Spleen (tissue), 11 donors: ENCODE data around the gene FAM83E. TPM values are rescaled to one million over a fixed set of nuclear protein-coding genes. Genes with fewer than 3 reads are reported as not detected.
A peak's percentile ranks its signal among the peaks of the same experiment; 100 is the strongest.

Source experiments
- DNase-seq: peaks from one replicate; pipeline ENCODE4 v3.0.0-alpha.2; 2020
- H3K27ac ChIP-seq, 8 donors: fragments of 200-600 bp; sonication (generic) in 7 of 8; 1 replicate in 4 of 8; 2 replicates in 4 of 8; pipeline versions ENCODE4 v1.5.0 to v1.8.0; 2016 to 2021; ENCODE audit warnings: inconsistent platforms in 4 of 8, mild to moderate bottlenecking in 4 of 8, moderate library complexity in 1 of 8
- H3K27me3 ChIP-seq, 7 donors: fragments of 200-600 bp; sonication (generic) in 6 of 7; replicated peaks in 1 of 7; 1 replicate in 4 of 7; 2 replicates in 3 of 7; pipeline versions ENCODE4 v1.5.0 to v1.8.0; 2016 to 2021; ENCODE audit warnings: inconsistent platforms in 3 of 7, mild to moderate bottlenecking in 1 of 7
- H3K36me3 ChIP-seq, 6 donors: fragments of 200-600 bp; sonication (generic) in 5 of 6; 1 replicate in 4 of 6; 2 replicates in 2 of 6; pipeline versions ENCODE4 v1.5.0 to v1.8.0; 2016 to 2021; ENCODE audit warnings: inconsistent platforms in 2 of 6
- H3K4me1 ChIP-seq, 6 donors: fragments of 200-600 bp; sonication (generic) in 5 of 6; 1 replicate in 3 of 6; 2 replicates in 3 of 6; pipeline versions ENCODE4 v1.5.0 to v1.8.0; 2016 to 2021; ENCODE audit warnings: inconsistent platforms in 3 of 6
- H3K4me3 ChIP-seq, 8 donors: fragments of 200-600 bp; sonication (generic) in 7 of 8; 1 replicate in 4 of 8; 2 replicates in 4 of 8; pipeline versions ENCODE4 v1.5.0 to v1.8.0; 2016 to 2021; ENCODE audit warnings: inconsistent platforms in 4 of 8, mild to moderate bottlenecking in 4 of 8, moderate library complexity in 2 of 8
- H3K9me3 ChIP-seq, 8 donors: fragments of 200-600 bp; sonication (generic) in 7 of 8; 1 replicate in 4 of 8; 2 replicates in 4 of 8; pipeline versions ENCODE4 v1.5.0 to v1.8.0; 2016 to 2021; ENCODE audit warnings: inconsistent platforms in 4 of 8
- POLR2A ChIP-seq, 3 donors: fragments of 450-650 bp; IDR thresholded peaks; one replicate each; pipeline ENCODE4 v1.5.1; 2017; ENCODE audit warnings: antibody characterized with exemption in 3 of 3, mild to moderate bottlenecking in 1 of 3
- POLR2AphosphoS5 ChIP-seq, 3 donors: sonication (generic); formaldehyde crosslinking; IDR thresholded peaks; one replicate each; pipeline ENCODE4 v1.5.1; 2017; ENCODE audit warnings: antibody characterized with exemption in 3 of 3
- WGBS, 5 donors: extraction: QIAGEN DNeasy Blood & Tissue Kit in 3 of 5; methylation state at CpG; one replicate each; pipeline versions ENCODE4 v1.1.5 to v1.1.7; 2013 to 2018; 5-methylcytosine and 5-hydroxymethylcytosine counted together
- intact Hi-C: fragments of 100-400 bp; cut with DNase I; formaldehyde crosslinking; loops from one replicate; pipeline ENCODE4 v1.15.0; 2023; ENCODE audit warnings: low total_unique reads
- polyA plus RNA-seq, 3 donors: library from polyadenylated mRNA; stranded (reverse); fragments of 200-250 nt; gene quantifications; one replicate each; pipeline ENCODE4 v1.2.1, GENCODE V29; 2013
- total RNA-seq, 7 donors: library from RNA; depleted of rRNA in 3 of 7; stranded (reverse); fragments of >200 nt in 3 of 7; fragmentation: NEBNext Ultra II Directional in 4 of 7; extraction: Animal tissue kit (Norgen Biotek cat#: 25700) in 4 of 7; gene quantifications; one replicate each; pipeline versions ENCODE4 v1.1.0 to v1.2.1, GENCODE V29; 2016 to 2021
- TF ChIP-seq, protein P1 (sequence below), 11 experiments: fragments of 200-600 bp in 7 of 11; fragments of 450-650 bp in 4 of 11; sonication (generic) in 4 of 11; IDR thresholded peaks in 8 of 11; conservative IDR thresholded peaks in 3 of 11; 1 replicate in 7 of 11; 2 replicates in 4 of 11; pipeline versions ENCODE4 v1.4.0 to v1.8.0; 2016 to 2021; ENCODE audit warnings: antibody characterized with exemption in 11 of 11, inconsistent platforms in 4 of 11, mild to moderate bottlenecking in 1 of 11
- donor health status: healthy with polysubstance abuse.
- donor health status: DM: no; HTN: no; CAD: no; lungs with moderate emphysema.
- donor health status: DM: no; HTN: no; CAD: no.
- donor health status: Bipolar disorder and iron deficiency.
- donor health status: healthy.
- donor health status: DM: no; HTN: no; CAD: no.
- donor health status: DM: yes; HTN: yes; CAD: no.

FAM83E gene
- total and polyA plus RNA-seq, 10 donors = 0.04 to 2.0 (median 0.46) TPM; not detected in 5

DNA sequence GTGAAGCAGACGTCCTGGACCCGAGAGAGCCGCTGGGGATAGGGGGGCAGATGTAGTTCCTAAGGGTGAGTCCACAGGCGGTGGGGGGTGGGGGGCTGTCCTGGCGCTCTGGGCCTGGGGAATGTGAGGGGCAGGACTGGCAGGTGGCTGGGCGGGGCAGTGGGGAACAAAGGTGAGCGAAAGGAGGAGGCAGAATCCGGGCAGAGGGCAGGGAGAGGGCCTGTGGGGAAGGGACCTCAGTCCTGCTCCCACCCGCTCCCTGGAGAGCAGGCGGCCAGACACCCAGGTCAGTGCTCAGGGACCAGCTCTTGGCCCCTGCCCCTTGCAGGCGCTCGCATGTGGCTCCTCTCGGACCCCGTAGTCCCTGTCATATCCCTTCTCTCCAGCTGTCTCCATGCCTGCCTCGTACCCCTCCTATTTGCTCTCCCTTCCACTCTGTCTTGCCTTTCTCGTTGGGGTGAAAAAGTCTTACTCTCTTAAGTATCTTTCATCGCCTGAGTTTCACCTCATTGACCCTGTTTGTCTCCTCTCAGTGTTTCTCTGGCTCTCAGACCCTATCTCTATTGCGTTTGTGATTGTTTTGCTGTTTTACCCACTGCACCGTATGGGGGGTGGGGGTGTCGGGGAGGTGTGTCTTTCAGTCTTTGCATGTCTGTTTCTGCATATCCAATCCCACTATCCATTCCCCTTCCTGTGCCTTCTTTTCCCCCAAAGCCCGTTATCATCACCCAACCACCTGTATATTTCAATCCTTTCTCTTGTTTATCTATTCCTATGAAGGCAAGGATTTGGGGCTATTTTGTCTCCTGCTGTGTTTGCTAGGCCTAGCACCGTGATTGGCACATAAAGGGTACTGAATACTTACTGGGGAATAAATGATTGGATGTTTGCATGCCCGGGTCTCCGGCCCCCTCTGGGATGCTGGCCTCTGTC, 10.2 kb upstream of the FAM83E start:
- peak overlapping the region in 3 of 8 donors; percentile 29 to 67 (median 39) for H3K4me3 ChIP-seq
- peak; percentile 84 for DNase-seq
- WGBS, 5 donors = 73 to 82% (median 78%) methylated on average over 23 to 24 of the region's 24 CpGs
- H3K36me3 ChIP-seq = peaks cover 0 to 72% (median 20%) of the 10 kb centered on the region in 6 donors
- intact Hi-C loops = no loop called here
- TF ChIP-seq, protein P1, sequence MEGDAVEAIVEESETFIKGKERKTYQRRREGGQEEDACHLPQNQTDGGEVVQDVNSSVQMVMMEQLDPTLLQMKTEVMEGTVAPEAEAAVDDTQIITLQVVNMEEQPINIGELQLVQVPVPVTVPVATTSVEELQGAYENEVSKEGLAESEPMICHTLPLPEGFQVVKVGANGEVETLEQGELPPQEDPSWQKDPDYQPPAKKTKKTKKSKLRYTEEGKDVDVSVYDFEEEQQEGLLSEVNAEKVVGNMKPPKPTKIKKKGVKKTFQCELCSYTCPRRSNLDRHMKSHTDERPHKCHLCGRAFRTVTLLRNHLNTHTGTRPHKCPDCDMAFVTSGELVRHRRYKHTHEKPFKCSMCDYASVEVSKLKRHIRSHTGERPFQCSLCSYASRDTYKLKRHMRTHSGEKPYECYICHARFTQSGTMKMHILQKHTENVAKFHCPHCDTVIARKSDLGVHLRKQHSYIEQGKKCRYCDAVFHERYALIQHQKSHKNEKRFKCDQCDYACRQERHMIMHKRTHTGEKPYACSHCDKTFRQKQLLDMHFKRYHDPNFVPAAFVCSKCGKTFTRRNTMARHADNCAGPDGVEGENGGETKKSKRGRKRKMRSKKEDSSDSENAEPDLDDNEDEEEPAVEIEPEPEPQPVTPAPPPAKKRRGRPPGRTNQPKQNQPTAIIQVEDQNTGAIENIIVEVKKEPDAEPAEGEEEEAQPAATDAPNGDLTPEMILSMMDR (IDR thresholded peaks at IDR 0.05 in 8 of 11, conservative IDR thresholded peaks at IDR 0.05 in 3 of 11) = no peak
- TF ChIP-seq POLR2A (IDR thresholded peaks at IDR 0.05) (no peak), POLR2AphosphoS5 (IDR thresholded peaks at IDR 0.05) (no peak)
- H3K27me3 ChIP-seq = no peaks in the 10 kb centered on the region
- H3K27ac ChIP-seq = peak overlapping the region in 6 of 8 donors; percentile 64 to 96 (median 85)
- H3K9me3 ChIP-seq = no peaks in the 10 kb centered on the region
- peaks cover 18 to 96% (median 43%) of the 10 kb centered on the region in 6 donors for H3K4me1 ChIP-seq

DNA sequence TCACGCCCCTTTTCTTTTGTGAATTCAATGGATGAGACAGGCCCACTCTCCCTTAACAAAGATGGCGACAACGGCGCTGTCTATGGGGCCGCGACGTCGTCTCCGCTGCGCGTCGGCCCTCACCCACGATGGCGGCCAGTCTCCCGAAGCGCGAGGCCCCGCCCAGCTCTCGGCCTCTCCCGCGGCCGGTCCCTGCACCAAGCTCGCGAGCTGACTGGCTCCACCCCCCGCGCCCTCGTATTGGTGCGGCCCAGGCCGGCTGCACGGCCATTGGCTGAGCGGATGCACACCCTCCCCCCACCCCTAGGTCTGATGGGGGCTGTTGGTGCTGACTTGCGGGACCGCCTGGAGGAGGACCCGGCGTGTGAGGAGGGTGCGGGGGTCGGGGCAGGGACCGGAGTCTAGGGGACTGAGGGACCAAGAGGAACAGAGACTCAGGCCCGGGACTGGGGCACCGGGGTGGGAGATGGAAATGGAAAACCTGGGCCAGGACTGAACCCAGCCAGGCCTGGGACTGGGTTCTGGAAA, 9.3 kb upstream of the FAM83E start:
- peaks cover 0 to 63% (median 11%) of the 10 kb centered on the region in 6 donors for H3K36me3 ChIP-seq
- H3K27ac ChIP-seq = peak overlapping the region; percentile 32 to 96 (median 76)
- intact Hi-C loops = no loop called here
- WGBS, 5 donors = 0 to 2% (median 1%) methylated on average over 14 to 40 of the region's 40 CpGs
- H3K4me1 ChIP-seq = peaks cover 18 to 93% (median 45%) of the 10 kb centered on the region in 6 donors
- peak; percentile 100 for DNase-seq
- peak; percentile 63 to 89 (median 79) for TF ChIP-seq POLR2AphosphoS5 (IDR thresholded peaks at IDR 0.05)
- TF ChIP-seq, protein P1 (IDR thresholded peaks at IDR 0.05 in 8 of 11, conservative IDR thresholded peaks at IDR 0.05 in 3 of 11) = peak in 1 of 11 experiments; percentile 10
- no peak for TF ChIP-seq POLR2A (IDR thresholded peaks at IDR 0.05)
- no peaks in the 10 kb centered on the region for H3K9me3 ChIP-seq
- no peaks in the 10 kb centered on the region for H3K27me3 ChIP-seq
- peak overlapping the region in 7 of 8 donors; percentile 15 to 67 (median 36) for H3K4me3 ChIP-seq

DNA sequence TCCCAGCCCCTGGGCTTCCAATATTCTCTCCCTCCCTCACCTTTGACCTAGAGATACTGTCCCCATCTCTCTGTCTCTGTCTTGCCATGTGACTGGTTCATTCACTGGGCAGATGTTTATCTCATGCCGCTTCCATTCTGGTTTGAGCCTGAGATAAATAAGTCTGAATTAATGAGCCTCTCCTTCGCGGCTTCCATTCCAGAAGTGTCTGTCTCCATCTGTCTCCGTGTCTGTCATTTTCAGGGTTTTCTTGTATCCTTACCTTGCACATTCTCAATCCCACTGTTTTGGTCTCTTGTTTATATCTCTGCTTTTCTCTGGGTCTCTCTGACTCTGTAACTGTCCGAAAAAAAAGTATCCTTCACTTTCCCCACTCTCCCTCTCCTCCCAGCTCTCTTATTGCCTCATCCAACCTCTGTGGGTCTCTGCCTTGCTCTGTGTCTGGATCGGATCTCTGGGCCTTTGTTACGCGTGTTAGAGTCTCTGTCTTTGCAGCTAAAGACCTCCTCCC, 8.7 kb upstream of the FAM83E start:
- 42 to 47% (median 43%) methylated on average over 8 of the region's 8 CpGs for WGBS, 5 donors
- TF ChIP-seq POLR2AphosphoS5 (IDR thresholded peaks at IDR 0.05) (no peak), POLR2A (IDR thresholded peaks at IDR 0.05) (no peak)
- TF ChIP-seq, protein P1 (IDR thresholded peaks at IDR 0.05 in 8 of 11, conservative IDR thresholded peaks at IDR 0.05 in 3 of 11) = no peak
- intact Hi-C loops = no loop called here
- peaks cover 0 to 58% (median 9%) of the 10 kb centered on the region in 6 donors for H3K36me3 ChIP-seq
- DNase-seq = no peak
- H3K4me3 ChIP-seq = peak overlapping the region in 6 of 8 donors; percentile 21 to 67 (median 38)
- H3K4me1 ChIP-seq = peaks cover 18 to 90% (median 47%) of the 10 kb centered on the region in 6 donors
- no peaks in the 10 kb centered on the region for H3K27me3 ChIP-seq
- no peaks in the 10 kb centered on the region for H3K9me3 ChIP-seq
- peak overlapping the region in 7 of 8 donors; percentile 64 to 96 (median 78) for H3K27ac ChIP-seq
